ENCODE measurements around the gene COL19A1.
A peak's percentile ranks its signal among the peaks of the same experiment; 100 is the strongest.
"Not testable (repeated sequence)": the region's sequence is repeated elsewhere in the genome, so short reads cannot be mapped to it uniquely, and the experiment has no call there.

Gene COL19A1

GRCh38 chr6:69866351-69866769 lies at the start of gene COL19A1:
COL19A1 (plus strand) TSS chr6:69866556; CDS start chr6:69879568, 13,012 bp downstream.
- peak in 4 of 14 donors; percentile 3 to 77 (median 9) for DNase-seq

GRCh38 chr6:69816569-69816968 lies 49.8 kb upstream of the COL19A1 start:
- DNase-seq = no peak

GRCh38 chr6:69817358-69817757 lies 49.0 kb upstream of the COL19A1 start:
- DNase-seq = no peak

GRCh38 chr6:69818223-69818930 lies 48.0 kb upstream of the COL19A1 start:
- no peak for DNase-seq

GRCh38 chr6:69819138-69819537 lies 47.2 kb upstream of the COL19A1 start:
- DNase-seq = no peak

- no peak for DNase-seq
Observed at GRCh38 chr6:69820018-69820417, 46.3 kb upstream of the COL19A1 start.

GRCh38 chr6:69820438-69820837 lies 45.9 kb upstream of the COL19A1 start:
- peak in 2 of 14 donors; percentile 27 to 96 for DNase-seq

- not testable (repeated sequence) for DNase-seq
Observed at GRCh38 chr6:69824355-69824754, 42.0 kb upstream of the COL19A1 start.

- DNase-seq = no peak
Observed at GRCh38 chr6:69825904-69826303, 40.5 kb upstream of the COL19A1 start.

GRCh38 chr6:69827276-69827893 lies 39.0 kb upstream of the COL19A1 start:
- DNase-seq = no peak

GRCh38 chr6:69832558-69832957 lies 33.8 kb upstream of the COL19A1 start:
- no peak for DNase-seq

- DNase-seq = peak in 1 of 14 donors; percentile 15
Observed at GRCh38 chr6:69835414-69836179, 30.8 kb upstream of the COL19A1 start.

- DNase-seq = no peak
Observed at GRCh38 chr6:69841862-69842261, 24.5 kb upstream of the COL19A1 start.

- DNase-seq = no peak
Observed at GRCh38 chr6:69843189-69843588, 23.2 kb upstream of the COL19A1 start.

- DNase-seq = no peak
Observed at GRCh38 chr6:69846312-69846711, 20.0 kb upstream of the COL19A1 start.

GRCh38 chr6:69846770-69847491 lies 19.4 kb upstream of the COL19A1 start:
- no peak for DNase-seq

- DNase-seq = no peak
Observed at GRCh38 chr6:69847492-69847788, 18.9 kb upstream of the COL19A1 start.

- DNase-seq = no peak
Observed at GRCh38 chr6:69848552-69848951, 17.8 kb upstream of the COL19A1 start.

- DNase-seq = no peak
Observed at GRCh38 chr6:69852706-69853105, 13.7 kb upstream of the COL19A1 start.

- DNase-seq = peak in 1 of 14 donors; percentile 31
Observed at GRCh38 chr6:69861986-69862385, 4.4 kb upstream of the COL19A1 start.

GRCh38 chr6:69863766-69864165 lies 2.6 kb upstream of the COL19A1 start:
- DNase-seq = no peak

GRCh38 chr6:69865126-69865525 lies 1.2 kb upstream of the COL19A1 start:
- DNase-seq = peak in 1 of 14 donors; percentile 13

Measured in C1 segment of cervical spinal cord (tissue), 14 donors.